Endothelial cell of umbilical vein (primary cell): ENCODE data around the gene PRR15. TPM values are rescaled to one million over a fixed set of nuclear protein-coding genes. Genes with fewer than 3 reads are reported as not detected.
A peak's percentile ranks its signal among the peaks of the same experiment; 100 is the strongest.

Experiments
- BruUV-seq: library from RNA; stranded (reverse); fragments of 400-500 nt; replicated peaks from 2 replicates; lab custom pipeline; 2021; lab: Mats Ljungman, UMichigan
- CTCF ChIA-PET: fragments of 300-600, 350-600 bp; sonication (Branson Sonifier 250); formaldehyde crosslinking; loops from one replicate; lab custom pipeline; 2021; ENCODE audit warnings: antibody characterized with exemption, inconsistent platforms; lab: Charles Lee
- POLR2A ChIA-PET: fragments of 300-600, 350-600 bp; sonication (Branson Sonifier 250); formaldehyde crosslinking; loops from one replicate; lab custom pipeline; 2021; ENCODE audit warnings: antibody characterized with exemption, inconsistent platforms; lab: Charles Lee
- DNase-seq: peaks from one replicate; pipeline ENCODE4 v3.0.0-alpha.2; 2011; ENCODE audit warnings: low read depth, low spot score
- FAIRE-seq: peaks from 2 replicates; lab custom pipeline; 2011; peaks lifted over from hg19 to GRCh38; lab: Jason Lieb, UNC
- H2AFZ ChIP-seq: 2 replicates; pipeline ENCODE4 v1.6.0; 2012; ENCODE audit warnings: low read depth, low read length, control low read depth, inconsistent platforms
- H3K27ac ChIP-seq: 2 replicates; pipeline ENCODE4 v1.5.1; 2011; ENCODE audit warnings: low read depth, mild to moderate bottlenecking, control low read depth, low read length, moderate library complexity; ENCODE audit not compliant: insufficient read depth
- H3K27me3 ChIP-seq, 2 experiments: 2 replicates each; pipeline versions ENCODE4 v1.6.0 to v1.6.1; 2011; ENCODE audit warnings: low read length in 2 of 2, mixed read lengths in 1 of 2; ENCODE audit not compliant: control insufficient read depth in 2 of 2, insufficient read depth in 2 of 2
- H3K36me3 ChIP-seq, 2 experiments: 2 replicates in 1 of 2; 3 replicates in 1 of 2; pipeline ENCODE4 v1.5.1; 2011; ENCODE audit warnings: low read length in 2 of 2, mild to moderate bottlenecking in 1 of 2, moderate library complexity in 1 of 2; ENCODE audit not compliant: control insufficient read depth in 2 of 2, insufficient read depth in 2 of 2; ENCODE audit errors: extremely low read depth in 1 of 2
- H3K4me1 ChIP-seq: 3 replicates; pipeline ENCODE4 v1.5.1; 2011; ENCODE audit warnings: mild to moderate bottlenecking, low read length; ENCODE audit not compliant: control insufficient read depth, insufficient read depth; ENCODE audit errors: extremely low read depth
- H3K4me2 ChIP-seq: 2 replicates; pipeline ENCODE4 v1.6.1; 2011; ENCODE audit warnings: low read length, control low read depth, mixed read lengths; ENCODE audit not compliant: insufficient read depth
- H3K4me3 ChIP-seq, 3 experiments: fragments of 200-600 bp in 1 of 3; sonication (generic), shearing (Covaris generic) in 1 of 3; replicated peaks in 1 of 3; 2 replicates each; pipeline ENCODE4 v1.5.1; 2011 to 2016; ENCODE audit warnings: control low read depth in 3 of 3, low read length in 3 of 3, mild to moderate bottlenecking in 2 of 3, inconsistent platforms in 1 of 3, low read depth in 1 of 3, moderate library complexity in 1 of 3; ENCODE audit not compliant: insufficient read depth in 1 of 3
- H3K79me2 ChIP-seq: 2 replicates; pipeline ENCODE4 v1.6.0; 2012; ENCODE audit warnings: low read length, inconsistent platforms; ENCODE audit not compliant: control insufficient read depth, insufficient read depth
- H3K9ac ChIP-seq: replicated peaks from 2 replicates; pipeline ENCODE3; 2011; ENCODE audit warnings: low read length, control low read depth; ENCODE audit not compliant: insufficient read depth; ENCODE audit errors: extremely low read depth
- H3K9me1 ChIP-seq: replicated peaks from 3 replicates; pipeline ENCODE4 v1.6.0; 2011; ENCODE audit warnings: mild to moderate bottlenecking, low read length; ENCODE audit not compliant: control insufficient read depth, insufficient read depth; ENCODE audit errors: extremely low read depth
- H3K9me3 ChIP-seq: replicated peaks from 2 replicates; pipeline ENCODE4 v1.5.1; 2012; ENCODE audit warnings: low read length, inconsistent platforms; ENCODE audit not compliant: control insufficient read depth, insufficient read depth
- H4K20me1 ChIP-seq: replicated peaks from 2 replicates; pipeline ENCODE3; 2011; ENCODE audit warnings: mild to moderate bottlenecking, low read length; ENCODE audit not compliant: control insufficient read depth, insufficient read depth; ENCODE audit errors: extremely low read depth
- EZH2 ChIP-seq: IDR thresholded peaks from 2 replicates; pipeline ENCODE4 v1.6.1; 2012; ENCODE audit warnings: borderline replicate concordance, low read depth, mild to moderate bottlenecking, moderate library complexity, low read length, inconsistent platforms; ENCODE audit not compliant: severe bottlenecking
- FOS ChIP-seq: IDR thresholded peaks from 2 replicates; pipeline ENCODE4 v1.6.1; 2011; ENCODE audit warnings: mild to moderate bottlenecking, low read length, moderate library complexity, borderline replicate concordance; ENCODE audit not compliant: insufficient read depth
- MYC ChIP-seq: IDR thresholded peaks from one replicate; pipeline ENCODE4 v1.6.1; 2011; ENCODE audit warnings: mild to moderate bottlenecking, low read depth, low read length
- POLR2A ChIP-seq: IDR thresholded peaks from 2 replicates; pipeline ENCODE4 v1.6.1; 2012; ENCODE audit warnings: low read depth, mild to moderate bottlenecking, control low read depth, low read length
- dilution Hi-C: fragments of 300-500 bp; cut with MboI; formaldehyde crosslinking; loops from one replicate; pipeline ENCODE4 v1.15.0; 2019; ENCODE audit warnings: low sequenced_read_pairs; ENCODE audit not compliant: extremely low pct_ligation_motif_present
- intact Hi-C: fragments of 100-400 bp; cut with micrococcal nuclease; formaldehyde crosslinking; loops from one replicate; pipeline ENCODE4 v1.10.0; 2022
- polyA plus RNA-seq, 4 experiments: library from polyadenylated mRNA; depleted of rRNA in 3 of 4; stranded (reverse) in 3 of 4; unstranded in 1 of 4; fragments of >200 nt; gene quantifications; 2 replicates each; pipeline versions ENCODE4 v1.2.1 to v1.2.3, GENCODE V29; 2011 to 2012; ENCODE audit warnings: missing spikeins in 1 of 4
- total RNA-seq: library from RNA; stranded (reverse); gene quantifications from 2 replicates; pipeline ENCODE4 v1.2.3, GENCODE V29; 2021
- TF ChIP-seq, protein P1 (sequence below): IDR thresholded peaks from 2 replicates; pipeline ENCODE4 v1.6.1; 2011; ENCODE audit not compliant: insufficient read depth, insufficient read length
- TF ChIP-seq, protein P2 (sequence below), 2 donors: IDR thresholded peaks; 1 replicate in 1 of 2; 2 replicates in 1 of 2; pipeline ENCODE4 v1.5.1; 2011; ENCODE audit warnings: low read length in 2 of 2, mild to moderate bottlenecking in 2 of 2, moderate library complexity in 2 of 2, control low read depth in 1 of 2, inconsistent platforms in 1 of 2, low read depth in 1 of 2; ENCODE audit not compliant: insufficient read depth in 1 of 2; ENCODE audit errors: extremely low read depth in 1 of 2

The PRR15 gene
- total and polyA plus RNA-seq, 2 donors (not counting 3 experiments of a cell fraction or from before 2014, with no cell fraction given) = 1.8 to 5.0 TPM

GRCh38 chr7:29588900-29589696 is 25.5 kb downstream of the PRR15 start:
- Histone ChIP-seq H3K79me2 (no peaks in the 10 kb centered on the region), H3K27me3 (no peaks in the 10 kb centered on the region), H3K9ac (no peak overlapping the region), H3K4me3 (no peak overlapping the region), H3K4me2 (no peak overlapping the region), H3K9me1 (no peaks in the 10 kb centered on the region), H3K9me3 (no peaks in the 10 kb centered on the region), H4K20me1 (no peaks in the 10 kb centered on the region), H2AFZ (no peak overlapping the region), H3K27ac (no peak overlapping the region), H3K4me1 (no peaks in the 10 kb centered on the region), H3K36me3 (no peaks in the 10 kb centered on the region)
- POLR2A ChIA-PET = no interaction called here
- peak; percentile 96 for FAIRE-seq
- no TSS peak for BruUV-seq
- dilution Hi-C loops (no loop called here), intact Hi-C loops (no loop called here)
- peak; percentile 36 for DNase-seq
- TF ChIP-seq, protein P1, sequence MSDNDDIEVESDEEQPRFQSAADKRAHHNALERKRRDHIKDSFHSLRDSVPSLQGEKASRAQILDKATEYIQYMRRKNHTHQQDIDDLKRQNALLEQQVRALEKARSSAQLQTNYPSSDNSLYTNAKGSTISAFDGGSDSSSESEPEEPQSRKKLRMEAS = no peak
- TF ChIP-seq FOS = no peak
- no peak for TF ChIP-seq MYC
- no peak for TF ChIP-seq EZH2
- TF ChIP-seq POLR2A = no peak
- TF ChIP-seq, protein P2, sequence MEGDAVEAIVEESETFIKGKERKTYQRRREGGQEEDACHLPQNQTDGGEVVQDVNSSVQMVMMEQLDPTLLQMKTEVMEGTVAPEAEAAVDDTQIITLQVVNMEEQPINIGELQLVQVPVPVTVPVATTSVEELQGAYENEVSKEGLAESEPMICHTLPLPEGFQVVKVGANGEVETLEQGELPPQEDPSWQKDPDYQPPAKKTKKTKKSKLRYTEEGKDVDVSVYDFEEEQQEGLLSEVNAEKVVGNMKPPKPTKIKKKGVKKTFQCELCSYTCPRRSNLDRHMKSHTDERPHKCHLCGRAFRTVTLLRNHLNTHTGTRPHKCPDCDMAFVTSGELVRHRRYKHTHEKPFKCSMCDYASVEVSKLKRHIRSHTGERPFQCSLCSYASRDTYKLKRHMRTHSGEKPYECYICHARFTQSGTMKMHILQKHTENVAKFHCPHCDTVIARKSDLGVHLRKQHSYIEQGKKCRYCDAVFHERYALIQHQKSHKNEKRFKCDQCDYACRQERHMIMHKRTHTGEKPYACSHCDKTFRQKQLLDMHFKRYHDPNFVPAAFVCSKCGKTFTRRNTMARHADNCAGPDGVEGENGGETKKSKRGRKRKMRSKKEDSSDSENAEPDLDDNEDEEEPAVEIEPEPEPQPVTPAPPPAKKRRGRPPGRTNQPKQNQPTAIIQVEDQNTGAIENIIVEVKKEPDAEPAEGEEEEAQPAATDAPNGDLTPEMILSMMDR (IDR thresholded peaks at IDR 0.05; ENCODE audit: extremely low read depth in 1 of 2, insufficient read depth in 1 of 2, low read depth in 1 of 2, low read length in 2 of 2) = peak; percentile 85 to 91
- CTCF ChIA-PET = interaction anchor here (0.6 to 1.7 kb wide), 20 partner anchors 9 to 662 kb away, joined by 3 to 13 read pairs (median 4); no protein-coding TSS in a partner anchor
